SK-N-SH (cell line): Measurements from ENCODE around the gene ASB7. TPM values are rescaled to one million over a fixed set of nuclear protein-coding genes. Genes with fewer than 3 reads are reported as not detected.

ENCODE experiments used
- CTCF ChIA-PET: fragments of 300-600, 350-600 bp; formaldehyde crosslinking; extraction: SDS; loops from one replicate; lab custom pipeline; 2021; lab: Yijun Ruan, JAX
- POLR2A ChIA-PET: fragments of 350-600 bp; sonication (Branson Sonifier 250); formaldehyde crosslinking; extraction: SDS; loops from one replicate; lab custom pipeline; 2020; ENCODE audit warnings: antibody characterized with exemption, inconsistent platforms; lab: Yijun Ruan, JAX
- DNase-seq: peaks from one replicate; pipeline ENCODE4 v3.0.0; 2012
- H2AFZ ChIP-seq: fragments of 200-600 bp; sonication (generic); 2 replicates; pipeline ENCODE4 v1.8.1; 2016; ENCODE audit warnings: antibody characterized with exemption, mild to moderate bottlenecking, low read depth
- H3F3A ChIP-seq: fragments of 200-600 bp; sonication (generic); replicated peaks from 2 replicates; pipeline ENCODE3; 2016; ENCODE audit warnings: antibody characterized with exemption, mild to moderate bottlenecking; ENCODE audit not compliant: insufficient read depth
- H3K27ac ChIP-seq, 2 experiments: fragments of 200-500 bp in 1 of 2; fragments of 200-600 bp in 1 of 2; sonication (Bioruptor generic) in 1 of 2; sonication (generic), shearing (Covaris generic) in 1 of 2; 2 replicates each; pipeline versions ENCODE4 v1.5.1 to v1.6.1; 2014 to 2016; ENCODE audit warnings: low read depth in 2 of 2, inconsistent platforms in 1 of 2, low read length in 1 of 2, mild to moderate bottlenecking in 1 of 2, mixed read lengths in 1 of 2
- H3K27me3 ChIP-seq: fragments of 200-600 bp; sonication (generic), shearing (Covaris generic); 2 replicates; pipeline ENCODE4 v1.6.1; 2016; ENCODE audit warnings: mixed run types; ENCODE audit not compliant: insufficient read depth
- H3K36me3 ChIP-seq, 2 experiments: fragments of 200-500 bp in 1 of 2; fragments of 200-600 bp in 1 of 2; sonication (Bioruptor generic) in 1 of 2; sonication (generic) in 1 of 2; replicated peaks in 1 of 2; 2 replicates each; pipeline versions ENCODE3 to v1.5.1; 2014 to 2016; ENCODE audit warnings: low read length in 1 of 2, mild to moderate bottlenecking in 1 of 2; ENCODE audit not compliant: insufficient read depth in 2 of 2, control insufficient read depth in 1 of 2
- H3K4me1 ChIP-seq, 2 experiments: fragments of 200-500 bp in 1 of 2; fragments of 200-600 bp in 1 of 2; sonication (Bioruptor generic) in 1 of 2; sonication (generic), shearing (Covaris generic) in 1 of 2; 2 replicates each; pipeline versions ENCODE4 v1.5.1 to v1.6.1; 2014 to 2016; ENCODE audit warnings: low read depth in 1 of 2, low read length in 1 of 2, mixed run types in 1 of 2; ENCODE audit not compliant: insufficient read depth in 2 of 2, control insufficient read depth in 1 of 2
- H3K4me2 ChIP-seq: fragments of 200-600 bp; sonication (generic), shearing (Covaris generic); 2 replicates; pipeline ENCODE4 v1.6.1; 2017; ENCODE audit warnings: mixed run types
- H3K4me3 ChIP-seq, 2 experiments: fragments of 200-500 bp in 1 of 2; fragments of 200-600 bp in 1 of 2; sonication (Bioruptor generic) in 1 of 2; sonication (generic), shearing (Covaris generic) in 1 of 2; 2 replicates each; pipeline versions ENCODE4 v1.5.1 to v1.8.1; 2014 to 2016; ENCODE audit warnings: low read depth in 2 of 2, inconsistent platforms in 1 of 2, low read length in 1 of 2, mild to moderate bottlenecking in 1 of 2, mixed read lengths in 1 of 2, moderate library complexity in 1 of 2
- H3K79me2 ChIP-seq: fragments of 200-600 bp; sonication (generic); 2 replicates; pipeline ENCODE4 v1.8.1; 2017; ENCODE audit warnings: mild to moderate bottlenecking; ENCODE audit not compliant: insufficient read depth
- H3K9ac ChIP-seq: fragments of 200-600 bp; sonication (generic); 2 replicates; pipeline ENCODE4 v1.6.1; 2017; ENCODE audit warnings: mixed run types
- H3K9me2 ChIP-seq: fragments of 200-600 bp; sonication (generic); 2 replicates; pipeline ENCODE4 v1.6.1; 2017; ENCODE audit warnings: mixed run types
- H3K9me3 ChIP-seq: fragments of 200-600 bp; sonication (generic); 2 replicates; pipeline ENCODE4 v1.6.1; 2017; ENCODE audit warnings: mixed run types, mild to moderate bottlenecking, moderate library complexity
- H4K20me1 ChIP-seq: fragments of 200-600 bp; sonication (generic); 2 replicates; pipeline ENCODE4 v1.6.1; 2017; ENCODE audit warnings: mild to moderate bottlenecking, mixed run types; ENCODE audit not compliant: insufficient read depth
- CHD2 ChIP-seq: fragments of 150-350 bp; IDR thresholded peaks from 2 replicates; pipeline ENCODE4 v1.6.1; 2018; ENCODE audit warnings: low read length; ENCODE audit not compliant: partially characterized antibody
- FOSL2 ChIP-seq: IDR thresholded peaks from 2 replicates; pipeline ENCODE4 v1.4.0; 2012; ENCODE audit warnings: low read depth, mild to moderate bottlenecking, moderate library complexity, borderline replicate concordance
- FOXJ3 ChIP-seq: sonication (generic); formaldehyde crosslinking; IDR thresholded peaks from 2 replicates; pipeline ENCODE4 v1.5.1; 2020; ENCODE audit warnings: mild to moderate bottlenecking, missing genetic modification reagents
- GABPA ChIP-seq: IDR thresholded peaks from 2 replicates; pipeline ENCODE4 v1.4.0; 2012; ENCODE audit warnings: low read depth, mild to moderate bottlenecking
- JUND ChIP-seq: IDR thresholded peaks from 2 replicates; pipeline ENCODE4 v1.4.0; 2012
- NFIC ChIP-seq: IDR thresholded peaks from 2 replicates; pipeline ENCODE4 v1.4.0; 2012; ENCODE audit warnings: borderline replicate concordance
- RAD21 ChIP-seq: IDR thresholded peaks from 2 replicates; pipeline ENCODE4 v1.6.1; 2012; ENCODE audit warnings: mild to moderate bottlenecking, low read length
- RXRA ChIP-seq: IDR thresholded peaks from 2 replicates; pipeline ENCODE4 v1.4.0; 2012; ENCODE audit warnings: low read depth, mild to moderate bottlenecking, borderline replicate concordance
- TCF12 ChIP-seq: IDR thresholded peaks from 2 replicates; pipeline ENCODE4 v1.4.0; 2012
- TEAD4 ChIP-seq: IDR thresholded peaks from 2 replicates; pipeline ENCODE4 v1.4.0; 2012; ENCODE audit warnings: mild to moderate bottlenecking, borderline replicate concordance; ENCODE audit not compliant: insufficient read depth
- YY1 ChIP-seq: IDR thresholded peaks from 2 replicates; pipeline ENCODE4 v1.4.0; 2012; ENCODE audit warnings: low read depth, mild to moderate bottlenecking
- WGBS: methylation state at CpG from one replicate; pipeline ENCODE4 v1.1.6; 2017; ENCODE audit warnings: low lambda C conversion rate; 5-methylcytosine and 5-hydroxymethylcytosine counted together
- polyA plus RNA-seq, 3 experiments: library from polyadenylated mRNA; depleted of rRNA; stranded (reverse); fragments of >200 nt; gene quantifications; 2 replicates each; pipeline ENCODE4 v1.2.3, GENCODE V29; 2012
- TF ChIP-seq, protein P1 (sequence below): IDR thresholded peaks from 2 replicates; pipeline ENCODE4 v1.4.0; 2012; ENCODE audit warnings: low read depth, borderline replicate concordance
- TF ChIP-seq, protein P2 (sequence below): fragments of 200-600 bp; sonication (generic); IDR thresholded peaks from 2 replicates; pipeline ENCODE4 v1.6.1; 2017; ENCODE audit warnings: antibody characterized with exemption, mild to moderate bottlenecking, moderate library complexity

The ASB7 gene
- polyA plus RNA-seq, 1 of the 3 experiments (the other 2 are of a cell fraction), result 6.1 TPM

DNA sequence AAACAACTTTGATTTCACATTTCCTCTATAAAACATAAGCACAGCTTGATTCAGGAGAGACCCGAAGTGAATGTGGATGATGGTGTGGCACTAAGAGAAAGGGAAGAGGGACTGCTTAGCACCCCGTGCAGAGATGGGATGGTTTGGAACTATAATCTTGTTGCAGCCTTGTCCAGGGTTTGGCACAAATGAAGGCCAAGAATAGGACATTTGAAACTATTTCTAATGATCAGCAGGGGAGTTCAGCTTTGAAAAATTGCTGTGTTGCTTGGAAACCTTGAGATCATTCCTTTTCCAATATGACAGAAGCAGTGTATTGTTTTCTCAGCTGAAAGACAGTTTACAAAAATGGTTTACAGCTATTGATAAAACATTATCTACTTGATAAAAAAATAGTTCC, 49.7 kb downstream of the ASB7 start (continued):
- TF ChIP-seq, protein P1, sequence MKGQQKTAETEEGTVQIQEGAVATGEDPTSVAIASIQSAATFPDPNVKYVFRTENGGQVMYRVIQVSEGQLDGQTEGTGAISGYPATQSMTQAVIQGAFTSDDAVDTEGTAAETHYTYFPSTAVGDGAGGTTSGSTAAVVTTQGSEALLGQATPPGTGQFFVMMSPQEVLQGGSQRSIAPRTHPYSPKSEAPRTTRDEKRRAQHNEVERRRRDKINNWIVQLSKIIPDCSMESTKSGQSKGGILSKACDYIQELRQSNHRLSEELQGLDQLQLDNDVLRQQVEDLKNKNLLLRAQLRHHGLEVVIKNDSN, result no peak
- TF ChIP-seq GABPA (no peak), JUND (no peak), TEAD4 (no peak), FOXJ3 (CRISPR knock-in tag) (no peak), TCF12 (no peak), RXRA (no peak), FOSL2 (no peak)

DNA sequence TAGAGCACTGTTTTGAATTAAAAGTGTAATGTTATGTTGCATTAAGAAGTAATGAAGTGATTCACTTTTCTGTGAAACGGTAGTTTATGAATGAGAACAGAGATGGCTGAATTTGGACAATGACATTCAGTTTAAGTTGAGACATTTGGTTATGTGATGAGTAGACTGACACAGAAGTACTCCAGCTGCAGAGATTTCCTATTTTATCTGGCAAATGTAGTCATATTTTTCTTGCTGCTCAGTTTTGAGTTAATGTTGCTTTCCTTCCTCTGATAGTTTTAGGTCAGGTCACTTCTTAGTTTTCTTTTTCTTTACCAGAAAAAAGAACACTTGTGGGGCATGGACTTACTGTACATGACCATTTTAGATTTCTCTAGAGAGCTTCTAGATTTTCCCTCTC, 51.2 kb downstream of the ASB7 start:
- Histone ChIP-seq H3K79me2 (no peaks in the 10 kb centered on the region), H3K27ac (no peak overlapping the region), H3K9ac (no peak overlapping the region), H2AFZ (no peak overlapping the region), H4K20me1 (no peaks in the 10 kb centered on the region), H3K9me2 (no peaks in the 10 kb centered on the region), H3F3A (no peaks in the 10 kb centered on the region), H3K4me2 (no peak overlapping the region), H3K4me1 (no peaks in the 10 kb centered on the region; a peak in 1 of 4 replicates), H3K27me3 (no peaks in the 10 kb centered on the region), H3K9me3 (no peaks in the 10 kb centered on the region), H3K36me3 (peaks cover 0 to 15% of the 10 kb centered on the region in 2 experiments), H3K4me3 (no peak overlapping the region)
- POLR2A ChIA-PET, result no interaction called here
- 86% methylated on average over 1 of the region's 1 CpG for WGBS
- no peak for DNase-seq
- CTCF ChIA-PET, result interaction anchor here (1.3 to 4.2 kb wide), 3 partner anchors 13 to 355 kb away, joined by 3 to 14 read pairs (median 4); no protein-coding TSS in a partner anchor
- TF ChIP-seq NFIC (no peak), FOSL2 (no peak), RAD21 (no peak)
- TF ChIP-seq, protein P2, sequence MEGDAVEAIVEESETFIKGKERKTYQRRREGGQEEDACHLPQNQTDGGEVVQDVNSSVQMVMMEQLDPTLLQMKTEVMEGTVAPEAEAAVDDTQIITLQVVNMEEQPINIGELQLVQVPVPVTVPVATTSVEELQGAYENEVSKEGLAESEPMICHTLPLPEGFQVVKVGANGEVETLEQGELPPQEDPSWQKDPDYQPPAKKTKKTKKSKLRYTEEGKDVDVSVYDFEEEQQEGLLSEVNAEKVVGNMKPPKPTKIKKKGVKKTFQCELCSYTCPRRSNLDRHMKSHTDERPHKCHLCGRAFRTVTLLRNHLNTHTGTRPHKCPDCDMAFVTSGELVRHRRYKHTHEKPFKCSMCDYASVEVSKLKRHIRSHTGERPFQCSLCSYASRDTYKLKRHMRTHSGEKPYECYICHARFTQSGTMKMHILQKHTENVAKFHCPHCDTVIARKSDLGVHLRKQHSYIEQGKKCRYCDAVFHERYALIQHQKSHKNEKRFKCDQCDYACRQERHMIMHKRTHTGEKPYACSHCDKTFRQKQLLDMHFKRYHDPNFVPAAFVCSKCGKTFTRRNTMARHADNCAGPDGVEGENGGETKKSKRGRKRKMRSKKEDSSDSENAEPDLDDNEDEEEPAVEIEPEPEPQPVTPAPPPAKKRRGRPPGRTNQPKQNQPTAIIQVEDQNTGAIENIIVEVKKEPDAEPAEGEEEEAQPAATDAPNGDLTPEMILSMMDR, result no peak
- TF ChIP-seq, protein P1, result no peak

DNA sequence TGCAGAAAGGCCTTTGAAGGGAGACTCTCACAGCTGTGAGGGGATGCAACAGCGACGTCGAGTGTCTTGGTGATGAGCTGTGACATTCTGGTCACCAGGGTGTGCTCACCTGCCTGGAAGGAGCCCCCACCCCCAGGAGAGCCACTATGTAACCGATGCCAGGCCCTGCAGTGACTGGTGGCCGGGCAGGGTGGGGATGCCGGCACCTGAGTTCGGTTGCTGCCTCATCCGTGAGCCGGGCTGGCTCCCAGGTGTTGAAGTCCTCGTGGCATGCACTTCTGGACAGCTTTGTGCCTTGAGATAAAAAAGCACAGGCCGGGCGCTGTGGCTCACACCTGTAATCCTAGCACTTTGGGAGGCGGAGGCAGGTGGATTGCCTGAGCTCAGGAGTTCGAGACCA, 56.5 kb downstream of the ASB7 start:
- Histone ChIP-seq H3K9ac (no peak overlapping the region), H3K9me2 (no peaks in the 10 kb centered on the region), H2AFZ (no peak overlapping the region), H3K4me3 (no peak overlapping the region), H3K4me1 (peaks cover 0 to 8% of the 10 kb centered on the region in 2 experiments; a peak in 1 of 4 replicates), H3K27me3 (no peaks in the 10 kb centered on the region), H3K79me2 (no peaks in the 10 kb centered on the region), H3K4me2 (no peak overlapping the region), H3K9me3 (no peaks in the 10 kb centered on the region), H3K27ac (no peak overlapping the region; a peak in 1 of 4 replicates), H4K20me1 (no peaks in the 10 kb centered on the region), H3F3A (no peaks in the 10 kb centered on the region), H3K36me3 (no peaks in the 10 kb centered on the region)
- TF ChIP-seq CHD2 (no peak), YY1 (no peak), RAD21 (no peak)
- no peak for DNase-seq
- CTCF ChIA-PET, result interaction anchor here (1.4 to 2.3 kb wide), 3 partner anchors 8 to 214 kb away, joined by 4 to 8 read pairs (median 5); no protein-coding TSS in a partner anchor
- POLR2A ChIA-PET, result no interaction called here
- 87% methylated on average over 13 of the region's 14 CpGs for WGBS
